GM18526 (cell line): ENCODE measurements around the gene GLRX3.

ENCODE experiments used
- POLR2A ChIP-seq: IDR thresholded peaks from 3 replicates; pipeline ENCODE4 v1.6.1; 2011; ENCODE audit not compliant: insufficient read length; ENCODE audit errors: extremely low read depth

The GLRX3 gene

GRCh38 chr10:130213286-130214080, 77.3 kb downstream of the GLRX3 start:
- no peak for TF ChIP-seq POLR2A

DNA sequence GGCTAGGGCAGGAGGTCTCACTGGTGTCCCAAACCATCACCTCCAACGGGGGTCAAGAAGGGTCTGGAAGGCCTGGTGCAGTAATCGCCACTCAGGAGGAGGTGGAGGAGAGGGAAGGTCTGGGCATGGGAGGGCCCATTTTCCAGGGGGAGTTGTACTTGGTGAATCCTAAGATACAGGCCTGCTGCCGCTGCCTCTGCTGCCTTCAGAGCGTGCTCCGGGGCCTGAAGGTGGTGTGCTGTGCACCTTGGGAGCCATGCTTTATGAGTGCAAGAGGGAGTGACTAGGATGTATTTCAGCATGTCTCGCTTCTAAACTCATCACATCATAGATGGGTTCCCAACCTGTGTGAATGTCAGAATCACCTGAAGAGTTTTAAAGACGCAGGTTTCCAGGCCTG, 78.2 kb downstream of the GLRX3 start:
- TF ChIP-seq POLR2A, result no peak

GRCh38 chr10:130215151-130215930, 79.2 kb downstream of the GLRX3 start:
- no peak for TF ChIP-seq POLR2A

DNA sequence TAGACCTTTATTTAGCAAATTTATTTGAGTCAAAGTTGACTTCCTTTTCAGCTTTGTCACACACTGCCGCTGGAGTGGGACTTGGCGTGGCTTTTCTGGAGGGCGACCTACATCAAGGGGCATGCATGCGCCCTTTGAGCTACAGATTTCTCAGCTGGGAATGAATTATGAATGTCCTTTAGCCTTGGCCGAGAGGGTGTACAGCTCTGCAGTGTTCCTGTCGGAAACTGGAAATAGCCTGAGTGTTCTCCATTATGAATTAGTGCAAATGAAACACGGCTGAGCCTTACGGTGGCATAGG, 79.7 kb downstream of the GLRX3 start:
- TF ChIP-seq POLR2A, result no peak

- no peak for TF ChIP-seq POLR2A
Observed at GRCh38 chr10:130218181-130218641, 82.0 kb downstream of the GLRX3 start.

DNA sequence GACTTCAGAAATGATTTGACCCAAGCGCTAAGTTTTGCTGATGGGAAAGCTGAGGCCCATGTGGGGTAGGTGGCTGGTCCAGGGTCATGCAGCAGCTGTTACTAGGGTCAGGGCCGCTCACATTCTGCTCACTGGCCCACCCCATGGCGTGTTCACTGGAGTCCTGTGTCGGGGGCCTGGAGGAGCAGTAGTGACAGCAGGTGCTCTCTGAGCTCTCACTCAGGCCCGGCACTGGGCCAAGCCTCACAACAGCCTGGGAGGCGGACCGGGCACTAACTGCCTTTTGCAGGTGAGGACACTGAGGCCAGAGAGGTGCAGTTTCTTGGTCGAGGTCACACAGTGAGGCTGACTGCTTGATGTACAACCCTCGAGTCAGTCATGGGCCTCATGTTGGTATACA, 82.7 kb downstream of the GLRX3 start:
- TF ChIP-seq POLR2A, result no peak

DNA sequence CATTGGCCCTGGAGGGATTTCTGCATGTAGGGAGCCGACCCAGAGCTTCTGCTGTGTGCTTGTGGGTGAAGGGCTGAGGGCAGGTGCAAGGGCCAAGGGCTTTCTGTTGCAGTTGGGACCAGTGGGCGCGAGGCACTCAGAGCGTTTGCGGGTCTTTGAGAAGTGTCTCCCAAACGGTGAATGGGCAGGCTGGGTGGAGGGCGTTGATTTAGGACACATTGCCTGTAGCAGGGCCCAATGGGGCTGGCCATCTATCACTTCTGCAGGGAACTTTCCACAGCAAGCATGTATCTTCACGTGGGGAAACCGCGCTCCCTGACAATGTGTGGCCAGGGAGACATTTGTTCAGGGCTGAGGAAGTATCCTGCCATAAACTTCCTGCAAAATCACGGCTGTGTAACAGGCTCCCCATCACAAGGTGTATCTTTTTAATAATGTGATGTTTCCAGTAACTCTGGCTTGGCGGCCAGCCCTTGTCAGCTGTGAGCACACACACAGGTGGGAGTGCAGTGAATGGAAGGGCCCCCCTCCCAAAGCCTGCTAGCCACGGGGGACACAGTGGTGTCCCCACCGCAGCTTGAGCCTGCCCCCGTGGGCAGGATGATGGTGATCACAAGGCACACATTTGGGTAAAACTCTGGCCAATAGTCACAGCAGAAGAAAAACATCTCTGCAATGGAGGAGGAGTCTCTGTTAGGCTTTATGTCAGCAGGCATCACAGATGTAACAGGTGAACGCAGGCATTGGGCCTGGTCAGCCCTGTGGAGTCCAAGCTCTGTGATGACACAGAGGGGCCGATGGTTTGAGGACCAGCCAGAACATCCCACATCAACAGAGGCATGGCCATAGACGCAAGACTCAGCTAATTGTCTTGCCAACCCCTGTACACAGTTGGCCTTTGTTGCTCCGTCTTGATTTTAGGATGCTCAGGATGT, 84.3 kb downstream of the GLRX3 start:
- TF ChIP-seq POLR2A, result no peak

- TF ChIP-seq POLR2A, result no peak
Observed at GRCh38 chr10:130221456-130222375, 85.5 kb downstream of the GLRX3 start.

- no peak for TF ChIP-seq POLR2A
Observed at GRCh38 chr10:130222381-130222780, 86.2 kb downstream of the GLRX3 start.

GRCh38 chr10:130224228-130224627, 88.0 kb downstream of the GLRX3 start:
- no peak for TF ChIP-seq POLR2A

DNA sequence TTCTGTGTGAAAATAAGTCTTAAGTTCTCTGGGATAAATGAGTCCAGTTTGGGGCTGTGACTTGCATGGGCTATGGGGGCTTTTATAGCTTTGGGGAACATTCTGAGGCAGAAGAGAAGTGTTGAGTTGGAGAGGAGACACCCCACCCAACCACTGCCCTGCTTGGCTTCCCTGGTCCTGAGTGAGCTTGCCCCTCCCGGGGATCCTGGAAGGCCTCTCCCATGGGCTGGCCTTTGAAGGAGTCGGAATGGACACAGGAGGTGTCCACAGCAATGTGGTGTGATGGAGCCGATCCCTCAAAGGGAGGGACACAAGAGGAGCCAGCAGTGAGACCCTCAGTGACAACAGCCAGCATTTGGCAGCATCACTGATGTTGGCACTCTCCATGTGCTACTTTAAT, 89.8 kb downstream of the GLRX3 start:
- no peak for TF ChIP-seq POLR2A

DNA sequence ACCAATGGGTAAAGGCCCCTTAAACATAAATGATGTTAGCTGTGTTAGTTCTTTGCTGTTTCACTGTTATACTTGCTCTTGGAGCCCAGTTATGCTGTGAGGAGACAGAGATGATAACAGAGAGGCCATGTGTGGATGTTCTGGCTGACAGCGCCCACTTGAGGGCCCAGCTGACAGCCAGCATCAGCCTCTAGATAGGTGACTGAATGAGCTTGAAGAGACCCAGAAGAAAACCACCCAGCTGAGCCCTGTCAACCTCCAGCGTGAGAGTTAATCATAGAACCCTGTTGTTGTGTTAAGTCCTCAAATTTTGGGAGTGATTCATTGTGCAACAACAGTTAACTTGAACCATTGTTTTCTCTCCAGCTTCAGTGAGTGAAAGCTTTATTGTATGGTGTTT, 91.7 kb downstream of the GLRX3 start:
- TF ChIP-seq POLR2A, result no peak
